IMR-90 (cell line): ENCODE data around the gene TRHDE. TPM values are rescaled to one million over a fixed set of nuclear protein-coding genes. Genes with fewer than 3 reads are reported as not detected.

Experiments
- ATAC-seq: fragments of 200-7000 bp; cut with Tn5 transposase; 2 replicates; pipeline ENCODE4 v1.9.1; 2020; ENCODE audit warnings: low read depth, mild to moderate bottlenecking, moderate library complexity
- BruUV-seq: library from RNA; stranded (reverse); fragments of 400-500 nt; replicated peaks from 2 replicates; lab custom pipeline; 2021; lab: Mats Ljungman, UMichigan
- CTCF ChIA-PET: fragments of 300-600 bp; formaldehyde crosslinking; extraction: SDS; loops from one replicate; lab custom pipeline; 2021; ENCODE audit warnings: antibody characterized with exemption; lab: Yijun Ruan, JAX
- POLR2A ChIA-PET: fragments of 300-600 bp; sonication (Branson Sonifier 250); formaldehyde crosslinking; loops from one replicate; lab custom pipeline; 2022; ENCODE audit warnings: antibody characterized with exemption; ENCODE audit not compliant: unreplicated experiment; lab: Charles Lee
- DNase-seq: peaks from one replicate; pipeline ENCODE4 v3.0.0; 2013
- H2AFZ ChIP-seq: replicated peaks from 2 replicates; pipeline ENCODE3; 2013; ENCODE audit warnings: low read length, mild to moderate bottlenecking; ENCODE audit not compliant: poor library complexity
- H2AK5ac ChIP-seq: 2 replicates; pipeline ENCODE4 v1.6.1; 2013; ENCODE audit warnings: low read depth, low read length, inconsistent platforms
- H2AK9ac ChIP-seq: replicated peaks from 2 replicates; pipeline ENCODE3; 2013; ENCODE audit warnings: mild to moderate bottlenecking, low read depth, low read length, moderate library complexity; ENCODE audit not compliant: poor library complexity
- H2BK120ac ChIP-seq: 2 replicates; pipeline ENCODE4 v1.6.1; 2013; ENCODE audit warnings: low read depth, low read length, inconsistent platforms
- H2BK15ac ChIP-seq: 3 replicates; pipeline ENCODE4 v1.6.1; 2013; ENCODE audit warnings: low read depth, low read length, inconsistent platforms
- H2BK20ac ChIP-seq: 2 replicates; pipeline ENCODE4 v1.6.1; 2013; ENCODE audit warnings: low read depth, mild to moderate bottlenecking, inconsistent platforms, low read length, moderate library complexity
- H2BK5ac ChIP-seq: 2 replicates; pipeline ENCODE4 v1.6.1; 2013; ENCODE audit warnings: mild to moderate bottlenecking, low read depth, low read length, inconsistent platforms; ENCODE audit not compliant: poor library complexity, severe bottlenecking
- H3K14ac ChIP-seq: replicated peaks from 2 replicates; pipeline ENCODE4 v1.6.1; 2013; ENCODE audit warnings: low read depth, low read length, inconsistent platforms
- H3K18ac ChIP-seq: 2 replicates; pipeline ENCODE4 v1.6.1; 2013; ENCODE audit warnings: low read depth, low read length, control low read depth
- H3K23ac ChIP-seq: 2 replicates; pipeline ENCODE4 v1.6.1; 2013; ENCODE audit warnings: low read depth, low read length, inconsistent platforms
- H3K27ac ChIP-seq: 2 replicates; pipeline ENCODE4 v1.5.1; 2013; ENCODE audit warnings: mild to moderate bottlenecking, control low read depth, low read length; ENCODE audit not compliant: insufficient read depth
- H3K27me3 ChIP-seq: 2 replicates; pipeline ENCODE4 v1.6.1; 2013; ENCODE audit warnings: low read length; ENCODE audit not compliant: control insufficient read depth, insufficient read depth
- H3K36me3 ChIP-seq: 2 replicates; pipeline ENCODE4 v1.6.1; 2013; ENCODE audit warnings: low read length, mixed read lengths; ENCODE audit not compliant: control insufficient read depth, insufficient read depth
- H3K4ac ChIP-seq: 2 replicates; pipeline ENCODE4 v1.6.1; 2013; ENCODE audit warnings: low read depth, low read length, inconsistent platforms
- H3K4me1 ChIP-seq: 2 replicates; pipeline ENCODE4 v1.6.1; 2013; ENCODE audit warnings: low read length, mixed read lengths; ENCODE audit not compliant: control insufficient read depth, insufficient read depth
- H3K4me2 ChIP-seq: 2 replicates; pipeline ENCODE4 v1.6.1; 2013; ENCODE audit warnings: low read depth, mild to moderate bottlenecking, control low read depth, low read length, moderate library complexity
- H3K4me3 ChIP-seq: 2 replicates; pipeline ENCODE4 v1.5.1; 2013; ENCODE audit warnings: low read depth, mild to moderate bottlenecking, control low read depth, low read length, moderate library complexity; ENCODE audit not compliant: insufficient read depth
- H3K56ac ChIP-seq: 2 replicates; pipeline ENCODE4 v1.6.1; 2013; ENCODE audit warnings: low read length, inconsistent platforms; ENCODE audit not compliant: insufficient read depth; ENCODE audit errors: extremely low read depth
- H3K79me1 ChIP-seq, 2 experiments: 2 replicates each; pipeline ENCODE4 v1.6.1; 2013; ENCODE audit warnings: low read length in 2 of 2, inconsistent platforms in 1 of 2, low read depth in 1 of 2
- H3K9ac ChIP-seq: 2 replicates; pipeline ENCODE4 v1.6.1; 2013; ENCODE audit warnings: low read depth, low read length, control low read depth
- H3K9me1 ChIP-seq: 2 replicates; pipeline ENCODE4 v1.6.1; 2013; ENCODE audit warnings: low read length, inconsistent platforms; ENCODE audit not compliant: insufficient read depth
- H3K9me3 ChIP-seq: 2 replicates; pipeline ENCODE4 v1.6.1; 2013; ENCODE audit warnings: low read length; ENCODE audit not compliant: control insufficient read depth, insufficient read depth
- H4K20me1 ChIP-seq: 2 replicates; pipeline ENCODE4 v1.6.1; 2013; ENCODE audit warnings: low read length, inconsistent platforms; ENCODE audit not compliant: insufficient read depth
- H4K5ac ChIP-seq: 2 replicates; pipeline ENCODE4 v1.6.1; 2013; ENCODE audit warnings: mild to moderate bottlenecking, low read depth, low read length, control low read depth
- H4K8ac ChIP-seq, 2 experiments: 2 replicates each; pipeline ENCODE4 v1.6.1; 2013; ENCODE audit warnings: low read depth in 2 of 2, low read length in 2 of 2, control low read depth in 1 of 2, inconsistent platforms in 1 of 2
- H4K91ac ChIP-seq: 2 replicates; pipeline ENCODE4 v1.6.1; 2013; ENCODE audit warnings: low read depth, low read length, inconsistent platforms; ENCODE audit not compliant: insufficient read depth
- CEBPB ChIP-seq: IDR thresholded peaks from 2 replicates; pipeline ENCODE4 v1.6.1; 2012; ENCODE audit warnings: low read depth, low read length, improper control_type of control experiment
- FOS ChIP-seq: fragments of 150-350 bp; IDR thresholded peaks from 2 replicates; pipeline ENCODE4 v1.6.1; 2016; ENCODE audit warnings: low read depth, low read length
- MAZ ChIP-seq: IDR thresholded peaks from 2 replicates; pipeline ENCODE4 v1.6.1; 2012; ENCODE audit warnings: low read depth, mild to moderate bottlenecking, low read length, improper control_type of control experiment, moderate library complexity, borderline replicate concordance
- RFX5 ChIP-seq: IDR thresholded peaks from 2 replicates; pipeline ENCODE4 v1.8.0; 2012; ENCODE audit warnings: low read depth, mild to moderate bottlenecking, low read length, moderate library complexity
- WGBS, 2 experiments: methylation state at CpG; one replicate each; pipeline versions ENCODE4 v1.1.5 to v1.1.7; 2013; ENCODE audit warnings: missing lambda C conversion rate in 2 of 2; ENCODE audit not compliant: insufficient read length in 1 of 2; ENCODE audit errors: extremely low coverage in 2 of 2; 5-methylcytosine and 5-hydroxymethylcytosine counted together
- dilution Hi-C: fragments of 300-500 bp; cut with HindIII; formaldehyde crosslinking; loops from one replicate; pipeline ENCODE4 v1.14.3; 2018; ENCODE audit warnings: low sequenced_read_pairs; ENCODE audit not compliant: unreplicated experiment
- in situ Hi-C: fragments of 300-500 bp; cut with MboI; formaldehyde crosslinking; loops from 3 replicates; pipeline ENCODE4 v1.14.3; 2019; ENCODE audit warnings: low sequenced_read_pairs, inconsistent platforms, mixed read lengths
- intact Hi-C: fragments of 100-400 bp; cut with micrococcal nuclease; formaldehyde crosslinking; loops from 2 replicates; pipeline ENCODE4 v1.10.0; 2022
- polyA plus RNA-seq, 3 experiments: library from polyadenylated mRNA; depleted of rRNA; stranded (reverse); fragments of >200 nt; gene quantifications; 2 replicates each; pipeline ENCODE4 v1.2.3, GENCODE V29; 2012; ENCODE audit warnings: low replicate concordance in 1 of 3
- total RNA-seq: library from RNA; depleted of rRNA; stranded (reverse); fragments of >200 nt; gene quantifications from 2 replicates; pipeline ENCODE4 v1.2.3, GENCODE V29; 2012
- TF ChIP-seq, protein P1 (sequence below): fragments of 150-350 bp; IDR thresholded peaks from 2 replicates; pipeline ENCODE4 v1.6.1; 2017; ENCODE audit warnings: mild to moderate bottlenecking, antibody characterized with exemption, low read length, low read depth
- TF ChIP-seq, protein P2 (sequence below): fragments of 150-350 bp; IDR thresholded peaks from 2 replicates; pipeline ENCODE4 v1.6.1; 2016; ENCODE audit warnings: low read depth, mild to moderate bottlenecking, low read length, moderate library complexity, borderline replicate concordance

TRHDE gene
- total and polyA plus RNA-seq, 2 of the 4 experiments (the other 2 are of a cell fraction): 33.7 to 65.1 TPM

DNA sequence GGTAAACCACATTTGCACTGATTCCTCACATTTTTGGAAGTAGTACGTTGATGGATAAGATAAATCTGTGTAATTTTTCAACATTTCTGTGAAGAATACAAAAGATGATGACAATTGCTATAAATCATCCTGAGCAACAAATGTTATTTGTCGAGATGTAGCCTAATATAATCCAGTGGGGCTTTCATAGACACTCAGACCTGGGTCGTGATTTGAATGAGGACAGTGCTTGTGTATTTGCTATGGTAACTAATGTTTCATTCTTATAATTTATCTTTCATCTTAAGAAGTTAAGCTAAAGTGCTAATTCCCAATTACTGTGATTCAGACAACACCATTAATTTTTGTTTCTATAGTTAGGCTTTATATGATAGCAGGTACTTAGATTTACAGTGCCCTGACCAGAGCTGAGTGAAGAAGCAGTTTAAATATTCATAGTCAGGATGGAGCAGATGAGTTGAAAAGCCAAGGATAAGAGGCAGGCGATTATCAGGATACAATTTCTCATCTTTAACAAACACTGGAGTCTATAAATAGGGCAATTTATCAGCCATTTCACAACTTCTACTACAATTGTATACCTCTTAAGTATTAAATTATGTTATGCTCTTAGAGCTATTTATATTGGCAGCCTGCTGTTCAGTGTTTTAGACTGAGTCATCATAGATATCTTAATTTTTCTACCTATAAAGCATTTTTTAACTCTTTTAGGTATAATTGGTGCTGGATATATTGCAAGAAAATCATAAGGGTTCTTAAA, 359.9 kb downstream of the TRHDE start:
- in situ Hi-C loops: no loop called here
- ATAC-seq: peak; percentile 14; the same call in 1 of the 2 replicates
- CTCF ChIA-PET: interaction anchor here (0.6 kb wide), 1 partner anchor 302 kb away, joined by 3 read pairs; no protein-coding TSS in a partner anchor

More for the DNA sequence above, 359.9 kb downstream of the TRHDE start:
- H3K4me2 ChIP-seq: no peak overlapping the region
- no peak overlapping the region for H2BK20ac ChIP-seq
- dilution Hi-C loops: no loop called here
- no peak overlapping the region for H2AK9ac ChIP-seq
- H4K20me1 ChIP-seq: no peaks in the 10 kb centered on the region
- POLR2A ChIA-PET: no interaction called here
- no peak overlapping the region for H2AK5ac ChIP-seq
- H2BK5ac ChIP-seq: no peak overlapping the region
- no peak overlapping the region for H4K91ac ChIP-seq
- H3K36me3 ChIP-seq: no peaks in the 10 kb centered on the region
- H3K4me3 ChIP-seq: no peak overlapping the region
- H4K8ac ChIP-seq: no peak overlapping the region
- H4K5ac ChIP-seq: no peak overlapping the region
- H3K9me1 ChIP-seq: no peaks in the 10 kb centered on the region
- DNase-seq: peak; percentile 65
- H3K27ac ChIP-seq: no peak overlapping the region
- H3K18ac ChIP-seq: no peak overlapping the region
- TF ChIP-seq RFX5 (no peak), FOS (no peak), CEBPB (peak; percentile 57; the same call in 1 of the 2 replicates), MAZ (no peak)
- TF ChIP-seq, protein P1, sequence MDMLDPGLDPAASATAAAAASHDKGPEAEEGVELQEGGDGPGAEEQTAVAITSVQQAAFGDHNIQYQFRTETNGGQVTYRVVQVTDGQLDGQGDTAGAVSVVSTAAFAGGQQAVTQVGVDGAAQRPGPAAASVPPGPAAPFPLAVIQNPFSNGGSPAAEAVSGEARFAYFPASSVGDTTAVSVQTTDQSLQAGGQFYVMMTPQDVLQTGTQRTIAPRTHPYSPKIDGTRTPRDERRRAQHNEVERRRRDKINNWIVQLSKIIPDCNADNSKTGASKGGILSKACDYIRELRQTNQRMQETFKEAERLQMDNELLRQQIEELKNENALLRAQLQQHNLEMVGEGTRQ: no peak
- TF ChIP-seq, protein P2, sequence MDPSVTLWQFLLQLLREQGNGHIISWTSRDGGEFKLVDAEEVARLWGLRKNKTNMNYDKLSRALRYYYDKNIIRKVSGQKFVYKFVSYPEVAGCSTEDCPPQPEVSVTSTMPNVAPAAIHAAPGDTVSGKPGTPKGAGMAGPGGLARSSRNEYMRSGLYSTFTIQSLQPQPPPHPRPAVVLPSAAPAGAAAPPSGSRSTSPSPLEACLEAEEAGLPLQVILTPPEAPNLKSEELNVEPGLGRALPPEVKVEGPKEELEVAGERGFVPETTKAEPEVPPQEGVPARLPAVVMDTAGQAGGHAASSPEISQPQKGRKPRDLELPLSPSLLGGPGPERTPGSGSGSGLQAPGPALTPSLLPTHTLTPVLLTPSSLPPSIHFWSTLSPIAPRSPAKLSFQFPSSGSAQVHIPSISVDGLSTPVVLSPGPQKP: no peak
- H2AFZ ChIP-seq: no peak overlapping the region
- WGBS, 2 experiments: no CpG with 5 or more reads among the region's 4 CpGs
- intact Hi-C loops: no loop called here
- no peak overlapping the region for H3K4ac ChIP-seq
- BruUV-seq: no TSS peak
- H2BK15ac ChIP-seq: no peak overlapping the region
- no peaks in the 10 kb centered on the region for H3K4me1 ChIP-seq
- no peak overlapping the region for H3K23ac ChIP-seq
- no peak overlapping the region for H3K56ac ChIP-seq
- H3K14ac ChIP-seq: no peak overlapping the region
- H3K79me1 ChIP-seq: no peaks in the 10 kb centered on the region
- no peaks in the 10 kb centered on the region for H3K27me3 ChIP-seq
- no peak overlapping the region for H2BK120ac ChIP-seq
- no peak overlapping the region for H3K9ac ChIP-seq
- no peaks in the 10 kb centered on the region for H3K9me3 ChIP-seq
